Tibial nerve (tissue), 3 donors: ENCODE measurements around the gene SMIM41.

Source experiments
- CTCF ChIP-seq, 5 experiments: fragments of 200-600 bp in 3 of 5; fragments of 450-650 bp in 2 of 5; sonication (generic) in 3 of 5; IDR thresholded peaks; one replicate each; pipeline ENCODE4 v1.5.1; 2016 to 2019; ENCODE audit warnings: antibody characterized with exemption in 5 of 5, mild to moderate bottlenecking in 3 of 5, moderate library complexity in 2 of 5
- POLR2A ChIP-seq, 2 donors: fragments of 450-650 bp; IDR thresholded peaks; one replicate each; pipeline ENCODE4 v1.6.1; 2017; ENCODE audit warnings: antibody characterized with exemption in 2 of 2, mild to moderate bottlenecking in 2 of 2, moderate library complexity in 2 of 2

GRCh38 chr12:52073531-52074381 lies 5.7 kb upstream of the SMIM41 start:
- no peak for TF ChIP-seq CTCF (IDR thresholded peaks at IDR 0.05)
- TF ChIP-seq POLR2A (IDR thresholded peaks at IDR 0.05): no peak
